Measurements from ENCODE around the gene HSPB3. TPM values are rescaled to one million over a fixed set of nuclear protein-coding genes. Genes with fewer than 3 reads are reported as not detected.

HSPB3 gene, protein sequence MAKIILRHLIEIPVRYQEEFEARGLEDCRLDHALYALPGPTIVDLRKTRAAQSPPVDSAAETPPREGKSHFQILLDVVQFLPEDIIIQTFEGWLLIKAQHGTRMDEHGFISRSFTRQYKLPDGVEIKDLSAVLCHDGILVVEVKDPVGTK
- 1 to 10 TPM in 1 of 2 donors, under 1 TPM in 1; 0.32 to 1.1 TPM for total RNA-seq
- under 1 TPM in 2 of 6 donors, not detected in 4; 0.21 to 0.25 TPM for polyA plus RNA-seq (ENCODE audit: insufficient read length in 6 of 6)
- long read RNA-seq, donor 1, partial matches to known transcripts, result 0 of 1 reads
- long read RNA-seq, donor 1, other reads (novel, unspliced or antisense), result 0 of 1 reads
- long read RNA-seq, donor 2, result 0 reads
- long read RNA-seq, donor 3, result 0 reads
- long read RNA-seq, donor 4, result 0 reads
- long read RNA-seq, donor 5, result 0 reads
- long read RNA-seq, donor 6, partial matches to known transcripts, result 0 of 1 reads
- long read RNA-seq, donor 6, other reads (novel, unspliced or antisense), result 0 of 1 reads
- long read RNA-seq, donor 7, result 0 reads
- long read RNA-seq, donor 8, result 0 reads
- long read RNA-seq, donor 9, partial matches to known transcripts, result 0 of 1 reads
- long read RNA-seq, donor 9, other reads (novel, unspliced or antisense), result 0 of 1 reads
- long read RNA-seq, donor 10, partial matches to known transcripts, result 0 of 1 reads
- long read RNA-seq, donor 10, other reads (novel, unspliced or antisense), result 0 of 1 reads
- long read RNA-seq, donor 11, partial matches to known transcripts, result 0 of 2 reads
- long read RNA-seq, donor 11, other reads (novel, unspliced or antisense), result 0 of 2 reads
- long read RNA-seq, donor 12, partial matches to known transcripts, result 0 of 1 reads
- long read RNA-seq, donor 12, other reads (novel, unspliced or antisense), result 0 of 1 reads

- intact Hi-C loops (cut with DNase I), result no loop called here
- Histone ChIP-seq H3K9me3 (no peaks in the 10 kb centered on the region), H3K4me1 (no peaks in the 10 kb centered on the region), H3K36me3 (no peaks in the 10 kb centered on the region), H3K4me3 (no peak within 1 kb of the TSS), H3K27me3 (no peaks in the 10 kb centered on the region), H3K27ac (peak within 1 kb of the TSS in 1 of 2 donors; percentile 15)
- ATAC-seq, result no peak
- TF ChIP-seq, protein P1, sequence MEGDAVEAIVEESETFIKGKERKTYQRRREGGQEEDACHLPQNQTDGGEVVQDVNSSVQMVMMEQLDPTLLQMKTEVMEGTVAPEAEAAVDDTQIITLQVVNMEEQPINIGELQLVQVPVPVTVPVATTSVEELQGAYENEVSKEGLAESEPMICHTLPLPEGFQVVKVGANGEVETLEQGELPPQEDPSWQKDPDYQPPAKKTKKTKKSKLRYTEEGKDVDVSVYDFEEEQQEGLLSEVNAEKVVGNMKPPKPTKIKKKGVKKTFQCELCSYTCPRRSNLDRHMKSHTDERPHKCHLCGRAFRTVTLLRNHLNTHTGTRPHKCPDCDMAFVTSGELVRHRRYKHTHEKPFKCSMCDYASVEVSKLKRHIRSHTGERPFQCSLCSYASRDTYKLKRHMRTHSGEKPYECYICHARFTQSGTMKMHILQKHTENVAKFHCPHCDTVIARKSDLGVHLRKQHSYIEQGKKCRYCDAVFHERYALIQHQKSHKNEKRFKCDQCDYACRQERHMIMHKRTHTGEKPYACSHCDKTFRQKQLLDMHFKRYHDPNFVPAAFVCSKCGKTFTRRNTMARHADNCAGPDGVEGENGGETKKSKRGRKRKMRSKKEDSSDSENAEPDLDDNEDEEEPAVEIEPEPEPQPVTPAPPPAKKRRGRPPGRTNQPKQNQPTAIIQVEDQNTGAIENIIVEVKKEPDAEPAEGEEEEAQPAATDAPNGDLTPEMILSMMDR (IDR thresholded peaks at IDR 0.05), result no peak
- no peak for DNase-seq
Measured at GRCh38 chr5:54455413-54456157, at the start of gene HSPB3. TSS of gene HSPB3 (plus strand) at chr5:54455699. CDS start at chr5:54455790, 91 bp downstream.

- Histone ChIP-seq H3K4me1 (no peaks in the 10 kb centered on the region), H3K27me3 (no peaks in the 10 kb centered on the region), H3K4me3 (no peak overlapping the region), H3K27ac (no peak overlapping the region), H3K36me3 (no peaks in the 10 kb centered on the region), H3K9me3 (no peaks in the 10 kb centered on the region)
- TF ChIP-seq, protein P1 (IDR thresholded peaks at IDR 0.05), result no peak
- DNase-seq, result no peak
- no peak for ATAC-seq
- intact Hi-C loops (cut with DNase I), result loop anchor here in 1 of 2 donors (10.0 kb wide), 1 partner anchor 166 kb away; no protein-coding TSS in a partner anchor
Measured at GRCh38 chr5:54411176-54411575, 44.3 kb upstream of the HSPB3 start.

DNA sequence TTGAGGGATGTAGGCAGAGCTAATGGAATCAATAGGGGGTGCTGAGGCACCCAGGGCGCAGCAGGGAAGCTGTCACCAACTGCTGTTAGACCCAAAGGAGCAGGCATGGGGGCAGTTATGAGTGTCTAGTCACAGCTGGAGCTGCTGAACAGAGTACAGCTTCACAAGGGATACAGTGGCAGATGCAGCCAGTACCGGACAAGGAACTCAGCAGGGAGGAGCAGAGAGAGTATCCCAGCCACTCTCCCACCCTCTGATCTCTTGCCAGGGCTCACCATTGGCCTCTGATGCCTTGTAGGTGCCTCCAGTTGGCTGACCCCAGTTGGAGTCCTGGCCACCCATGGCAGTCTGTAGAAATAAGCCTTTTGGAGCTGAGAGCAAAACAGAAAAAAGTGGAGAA, 42.6 kb upstream of the HSPB3 start:
- Histone ChIP-seq H3K4me3 (no peak overlapping the region), H3K4me1 (no peaks in the 10 kb centered on the region), H3K9me3 (no peaks in the 10 kb centered on the region), H3K27ac (no peak overlapping the region), H3K27me3 (no peaks in the 10 kb centered on the region), H3K36me3 (no peaks in the 10 kb centered on the region)
- DNase-seq (no peak), ATAC-seq (no peak)
- intact Hi-C loops (cut with DNase I), result loop anchor here in 1 of 2 donors (10.0 kb wide), 1 partner anchor 168 kb away; no protein-coding TSS in a partner anchor
- TF ChIP-seq, protein P1 (IDR thresholded peaks at IDR 0.05), result no peak

DNA sequence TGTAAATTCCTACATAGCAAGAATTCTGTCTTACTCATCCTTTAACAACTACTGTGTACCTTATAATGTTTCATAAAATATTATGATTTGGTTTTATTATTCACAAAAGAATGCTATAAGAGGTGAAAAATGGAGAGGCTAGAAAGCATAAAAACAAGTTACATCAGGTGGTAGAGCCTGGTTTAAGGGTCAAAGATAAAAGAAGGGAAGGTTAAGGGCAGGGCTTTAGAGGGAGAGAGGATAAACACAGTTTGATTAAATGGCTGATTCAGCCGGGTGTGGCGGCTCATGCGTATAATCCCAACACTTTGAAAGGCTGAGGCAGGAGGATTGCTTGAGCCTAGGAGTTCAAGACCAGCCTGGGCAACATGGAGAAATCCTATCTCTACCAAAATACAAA, 40.4 kb upstream of the HSPB3 start:
- TF ChIP-seq, protein P1 (IDR thresholded peaks at IDR 0.05), result no peak
- H3K36me3 ChIP-seq, result no peaks in the 10 kb centered on the region
- intact Hi-C loops (cut with DNase I), result loop anchor here in 1 of 2 donors (10.0 kb wide), 1 partner anchor 170 kb away; no protein-coding TSS in a partner anchor
- no peak for DNase-seq
- no peak overlapping the region for H3K27ac ChIP-seq
- no peak for ATAC-seq
- H3K27me3 ChIP-seq, result no peaks in the 10 kb centered on the region
- no peaks in the 10 kb centered on the region for H3K4me1 ChIP-seq
- H3K4me3 ChIP-seq, result no peak overlapping the region
- H3K9me3 ChIP-seq, result no peaks in the 10 kb centered on the region

All from left lung (tissue), 14 donors.